Left lung (tissue), 10 donors: ENCODE results near the gene BCKDK. TPM values are rescaled to one million over a fixed set of nuclear protein-coding genes. Genes with fewer than 3 reads are reported as not detected.

Source experiments
- ATAC-seq: fragments of 200-7000 bp; cut with Tn5 transposase; one replicate; pipeline ENCODE4 v1.9.1; 2020; ENCODE audit warnings: moderate library complexity
- DNase-seq, 4 donors: peaks; one replicate each; pipeline ENCODE4 v3.0.0-alpha.2; 2013 to 2020
- H3K27ac ChIP-seq, 2 donors: fragments of 200-600 bp; sonication (generic) in 1 of 2; one replicate each; pipeline versions ENCODE4 v1.5.0 to v1.8.0; 2020 to 2021
- H3K27me3 ChIP-seq, 2 donors: fragments of 200-600 bp; sonication (generic) in 1 of 2; one replicate each; pipeline versions ENCODE4 v1.5.0 to v1.8.0; 2020 to 2021
- H3K36me3 ChIP-seq, 2 donors: fragments of 200-600 bp; sonication (generic) in 1 of 2; one replicate each; pipeline versions ENCODE4 v1.5.0 to v1.8.0; 2020 to 2021
- H3K4me1 ChIP-seq, 2 donors: fragments of 200-600 bp; one replicate each; pipeline ENCODE4 v1.8.0; 2021
- H3K4me3 ChIP-seq, 2 donors: fragments of 200-600 bp; sonication (generic) in 1 of 2; one replicate each; pipeline versions ENCODE4 v1.5.0 to v1.8.0; 2020 to 2021; ENCODE audit warnings: mild to moderate bottlenecking in 1 of 2
- H3K9me3 ChIP-seq, 2 donors: fragments of 200-600 bp; sonication (generic) in 1 of 2; one replicate each; pipeline versions ENCODE4 v1.5.0 to v1.8.0; 2020 to 2021
- CTCF ChIP-seq, 2 donors: fragments of 200-600 bp; sonication (generic) in 1 of 2; IDR thresholded peaks; one replicate each; pipeline versions ENCODE4 v1.5.0 to v1.8.0; 2021; ENCODE audit warnings: antibody characterized with exemption in 2 of 2
- intact Hi-C, 2 donors: fragments of 100-400 bp; cut with DNase I; formaldehyde crosslinking; loops; one replicate each; pipeline versions ENCODE4 v1.11.2 to v1.14.2; 2022
- polyA plus RNA-seq, 6 donors: library from polyadenylated mRNA; unstranded; fragments of 120-200 nt; gene quantifications; one replicate each; pipeline ENCODE4 v1.2.1, GENCODE V29; 2013; ENCODE audit not compliant: insufficient read length in 6 of 6
- total RNA-seq, 2 donors: library from RNA; stranded (reverse); fragmentation: NEBNext Ultra II Directional; extraction: Animal tissue kit (Norgen Biotek cat#: 25700); gene quantifications; one replicate each; pipeline ENCODE4 v1.2.1, GENCODE V29; 2021
- donor health status: DM: no; HTN: yes; CAD: no.
- donor health status: DM: no; HTN: no; CAD: no.

The BCKDK gene
- total and polyA plus RNA-seq, 8 donors, result 32.8 to 43.8 (median 38.9) TPM

GRCh38 chr16:31114468-31114867 is 6.3 kb downstream of the BCKDK start:
- Histone ChIP-seq H3K4me1 (peaks cover 4 to 72% of the 10 kb centered on the region in 2 donors), H3K27ac (peak overlapping the region in 1 of 2 donors; percentile 90), H3K9me3 (no peaks in the 10 kb centered on the region), H3K4me3 (no peak overlapping the region), H3K27me3 (no peaks in the 10 kb centered on the region), H3K36me3 (peaks cover 0 to 43% of the 10 kb centered on the region in 2 donors)
- TF ChIP-seq CTCF (IDR thresholded peaks at IDR 0.05), result no peak
- DNase-seq (no peak), ATAC-seq (no peak)
- intact Hi-C loops, result no loop called here

GRCh38 chr16:31117384-31118222 is 9.4 kb downstream of the BCKDK start, which contains the start of gene KAT8:
Gene KAT8, plus strand, starts transcription at chr16:31117664. Its CDS starts 18 bp downstream, at chr16:31117682.
- Histone ChIP-seq H3K4me1 (peaks cover 4 to 59% of the 10 kb centered on the region in 2 donors), H3K9me3 (no peaks in the 10 kb centered on the region), H3K4me3 (peak within 1 kb of the TSS; percentile 57 to 61), H3K36me3 (peaks cover 0 to 43% of the 10 kb centered on the region in 2 donors), H3K27me3 (no peaks in the 10 kb centered on the region), H3K27ac (peak within 1 kb of the TSS; percentile 90)
- intact Hi-C loops, result no loop called here
- ATAC-seq (peak; percentile 98), DNase-seq (peak; percentile 97 to 99 (median 98))
- no peak for TF ChIP-seq CTCF (IDR thresholded peaks at IDR 0.05)

- Histone ChIP-seq H3K36me3 (peaks cover 0 to 46% of the 10 kb centered on the region in 2 donors), H3K4me3 (peak overlapping the region; percentile 57 to 61), H3K4me1 (peaks cover 4 to 50% of the 10 kb centered on the region in 2 donors), H3K27ac (peak overlapping the region; percentile 90), H3K9me3 (no peaks in the 10 kb centered on the region), H3K27me3 (no peaks in the 10 kb centered on the region)
- DNase-seq, result no peak
- intact Hi-C loops, result no loop called here
- peak; percentile 8 for ATAC-seq
- no peak for TF ChIP-seq CTCF (IDR thresholded peaks at IDR 0.05)
Measured at GRCh38 chr16:31118223-31119155, 10.3 kb downstream of the BCKDK start.

- ATAC-seq (no peak), DNase-seq (no peak)
- peak overlapping the region in 1 of 2 donors; percentile 90 for H3K27ac ChIP-seq
- H3K36me3 ChIP-seq, result peaks cover 0 to 59% of the 10 kb centered on the region in 2 donors
- H3K27me3 ChIP-seq, result no peaks in the 10 kb centered on the region
- no peak for TF ChIP-seq CTCF (IDR thresholded peaks at IDR 0.05)
- H3K4me1 ChIP-seq, result peaks cover 4 to 36% of the 10 kb centered on the region in 2 donors
- H3K9me3 ChIP-seq, result no peaks in the 10 kb centered on the region
- intact Hi-C loops, result no loop called here
- no peak overlapping the region for H3K4me3 ChIP-seq
Measured at GRCh38 chr16:31120129-31120528, 11.9 kb downstream of the BCKDK start.
